GM21390 (cell line): Measurements from ENCODE around the gene DAB2IP.

Experiments
- ATAC-seq: cut with Tn5 transposase; IDR thresholded peaks from one replicate; pipeline ENCODE4 v1.9.1; 2021; ENCODE audit not compliant: unreplicated experiment

The DAB2IP gene

DNA sequence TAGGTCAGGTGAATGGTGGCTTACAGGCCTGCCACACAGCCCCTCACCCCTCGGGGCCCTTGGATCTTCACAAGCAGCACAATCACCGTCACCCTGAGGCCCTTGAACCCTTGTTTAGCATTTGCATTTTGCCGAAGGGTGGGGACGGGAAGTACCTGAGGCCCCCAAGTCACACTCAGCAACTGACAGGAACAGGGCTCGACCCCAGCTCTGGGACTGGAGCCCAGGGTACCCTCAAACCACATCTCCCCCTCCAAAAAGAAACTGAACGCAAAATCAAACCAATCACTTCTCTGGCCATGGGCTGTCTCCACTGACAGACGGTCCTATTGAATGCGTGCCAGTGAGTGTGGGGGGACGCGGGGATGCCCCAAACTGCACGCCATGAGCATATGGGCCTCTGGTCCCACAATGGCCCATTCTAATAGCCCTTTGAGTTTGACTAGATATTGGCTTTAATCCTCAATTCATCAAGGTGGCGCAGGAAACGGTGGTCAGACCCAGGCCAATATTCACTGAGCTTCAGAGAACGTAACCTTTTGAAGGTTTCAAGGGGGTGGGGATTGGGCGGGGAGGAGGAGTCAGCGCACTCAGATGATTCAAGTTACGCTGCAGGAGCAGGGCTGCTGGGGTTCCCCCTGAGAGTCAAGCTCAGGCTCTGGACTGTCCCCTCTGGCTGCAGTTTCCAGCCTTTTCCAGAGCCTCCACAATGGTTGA lies 176.0 kb downstream of the DAB2IP start:
- no peak for ATAC-seq

DNA sequence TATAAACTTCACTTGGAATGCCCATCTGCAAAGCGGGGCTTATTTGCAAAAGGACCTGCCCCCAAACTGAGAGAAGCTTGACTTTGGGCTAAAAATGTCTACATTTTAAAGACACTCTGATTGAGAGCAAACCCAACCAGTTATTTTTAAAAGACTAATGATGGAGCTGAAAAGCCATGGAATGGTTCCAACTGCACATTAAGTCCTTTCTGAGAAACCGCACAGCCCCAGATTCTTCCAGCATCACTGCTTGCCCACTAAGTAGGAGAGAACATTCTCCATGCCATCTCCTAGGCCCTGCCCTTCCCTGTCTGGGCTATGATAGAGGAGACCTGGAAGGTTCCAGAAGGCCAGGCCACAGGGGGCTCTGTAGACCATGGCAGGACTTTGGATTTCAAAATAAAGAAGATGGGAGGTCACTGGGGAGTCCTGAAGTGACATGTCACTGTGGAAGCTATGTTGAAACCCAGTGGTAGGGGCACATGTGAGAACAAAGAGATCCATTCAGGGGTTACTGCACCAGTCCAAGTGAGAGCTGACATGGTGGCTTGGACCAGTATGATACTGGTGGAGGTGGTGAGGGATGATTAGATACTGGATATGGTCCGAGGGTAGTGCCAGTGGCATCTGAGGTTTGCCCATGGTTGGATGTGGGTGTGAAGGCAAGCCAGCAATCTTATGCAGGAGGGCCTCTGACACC lies 179.2 kb downstream of the DAB2IP start:
- ATAC-seq = no peak

DNA sequence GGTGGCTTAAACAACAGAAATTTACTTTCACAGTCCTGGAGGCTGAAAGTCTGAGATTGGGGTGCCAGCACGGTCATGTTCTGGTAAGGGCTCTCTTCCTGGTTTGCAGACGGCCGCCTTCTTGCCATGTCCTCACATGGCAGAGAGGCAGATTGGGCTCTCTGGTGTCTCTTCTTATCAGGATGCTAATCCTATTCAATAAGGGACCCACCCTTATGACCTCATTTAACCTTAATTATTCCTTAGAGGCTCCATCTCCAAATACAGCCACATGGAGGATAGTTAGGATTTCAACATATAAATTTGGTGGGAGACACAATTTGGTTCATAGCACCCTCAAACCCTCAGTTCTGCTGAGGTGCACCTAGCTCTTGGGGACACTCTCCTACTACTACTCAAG lies 180.4 kb downstream of the DAB2IP start:
- ATAC-seq = no peak

DNA sequence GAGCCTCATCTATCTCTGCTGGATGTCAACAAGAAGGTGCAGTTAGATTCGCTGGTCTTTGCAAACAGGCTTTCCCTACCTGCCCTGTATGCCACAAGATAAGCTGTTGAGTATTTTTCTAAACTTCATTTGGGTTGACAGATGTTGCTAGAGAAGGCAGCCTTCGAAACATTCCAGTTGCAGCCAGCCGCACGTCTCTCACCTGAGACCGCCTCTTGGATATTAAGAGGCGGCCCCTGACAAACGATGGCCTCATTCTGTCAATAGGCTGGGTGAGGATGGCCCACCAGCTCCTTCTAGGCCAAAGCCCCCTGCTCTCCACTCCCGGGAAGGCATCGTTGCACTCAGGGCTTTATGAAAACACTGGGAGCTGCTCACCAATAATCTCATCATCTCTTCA lies 181.6 kb downstream of the DAB2IP start:
- ATAC-seq = no peak
